Measurements from ENCODE around the gene GCKR. TPM values are rescaled to one million over a fixed set of nuclear protein-coding genes. Genes with fewer than 3 reads are reported as not detected.
"Not testable (repeated sequence)": the region's sequence is repeated elsewhere in the genome, so short reads cannot be mapped to it uniquely, and the experiment has no call there.

The GCKR gene
- total RNA-seq, 1 donor from 2014 or later, result 0.58 TPM

DNA sequence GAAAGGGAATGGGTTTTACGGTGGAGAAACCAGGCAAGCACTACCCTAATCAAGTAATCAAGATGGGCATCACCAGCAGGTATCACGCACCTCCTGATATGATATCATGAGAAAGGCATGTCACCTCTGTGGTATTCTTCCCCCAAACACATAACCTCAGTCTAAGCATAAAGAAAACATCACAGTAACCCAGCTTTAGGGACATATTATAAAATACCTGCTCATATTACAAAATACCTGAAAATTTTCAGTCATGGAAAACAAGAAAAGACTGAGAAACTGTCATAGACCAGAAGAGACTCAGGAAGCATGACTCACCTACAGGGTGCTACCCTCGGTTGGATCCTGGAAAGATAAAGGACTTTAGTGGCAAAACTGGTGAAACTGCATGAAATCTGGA lies 30.5 kb downstream of the GCKR start:
- TF ChIP-seq, protein P1, sequence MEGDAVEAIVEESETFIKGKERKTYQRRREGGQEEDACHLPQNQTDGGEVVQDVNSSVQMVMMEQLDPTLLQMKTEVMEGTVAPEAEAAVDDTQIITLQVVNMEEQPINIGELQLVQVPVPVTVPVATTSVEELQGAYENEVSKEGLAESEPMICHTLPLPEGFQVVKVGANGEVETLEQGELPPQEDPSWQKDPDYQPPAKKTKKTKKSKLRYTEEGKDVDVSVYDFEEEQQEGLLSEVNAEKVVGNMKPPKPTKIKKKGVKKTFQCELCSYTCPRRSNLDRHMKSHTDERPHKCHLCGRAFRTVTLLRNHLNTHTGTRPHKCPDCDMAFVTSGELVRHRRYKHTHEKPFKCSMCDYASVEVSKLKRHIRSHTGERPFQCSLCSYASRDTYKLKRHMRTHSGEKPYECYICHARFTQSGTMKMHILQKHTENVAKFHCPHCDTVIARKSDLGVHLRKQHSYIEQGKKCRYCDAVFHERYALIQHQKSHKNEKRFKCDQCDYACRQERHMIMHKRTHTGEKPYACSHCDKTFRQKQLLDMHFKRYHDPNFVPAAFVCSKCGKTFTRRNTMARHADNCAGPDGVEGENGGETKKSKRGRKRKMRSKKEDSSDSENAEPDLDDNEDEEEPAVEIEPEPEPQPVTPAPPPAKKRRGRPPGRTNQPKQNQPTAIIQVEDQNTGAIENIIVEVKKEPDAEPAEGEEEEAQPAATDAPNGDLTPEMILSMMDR (conservative IDR thresholded peaks at IDR 0.05; ENCODE audit: low read depth, low read length), result no peak
- DNase-seq (ENCODE audit: low read depth), result no peak
- no peak overlapping the region for H3K4me3 ChIP-seq (ENCODE audit: low read depth, low read length)

DNA sequence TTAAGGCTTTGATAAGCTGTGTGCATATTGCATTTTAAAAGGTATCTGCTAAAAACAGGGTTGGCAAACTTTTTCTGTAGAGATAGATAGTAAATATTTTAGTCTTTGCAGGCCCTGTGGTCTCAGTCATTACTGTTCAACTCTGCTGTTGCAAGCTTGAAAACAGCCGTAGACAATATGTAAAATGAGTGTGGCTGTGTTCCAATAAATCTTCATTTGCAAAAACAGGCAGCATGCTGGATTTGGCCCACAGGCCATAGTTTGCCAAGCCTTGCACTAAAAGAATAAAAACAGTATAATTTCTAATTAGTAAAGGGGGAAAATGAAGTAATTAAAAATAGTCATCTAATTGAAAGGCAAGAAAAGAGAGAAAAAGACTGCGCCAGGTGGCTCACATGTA lies 35.3 kb downstream of the GCKR start:
- H3K4me3 ChIP-seq (ENCODE audit: low read depth, low read length), result no peak overlapping the region
- TF ChIP-seq, protein P1 (conservative IDR thresholded peaks at IDR 0.05; ENCODE audit: low read depth, low read length), result no peak
- no peak for DNase-seq (ENCODE audit: low read depth)

DNA sequence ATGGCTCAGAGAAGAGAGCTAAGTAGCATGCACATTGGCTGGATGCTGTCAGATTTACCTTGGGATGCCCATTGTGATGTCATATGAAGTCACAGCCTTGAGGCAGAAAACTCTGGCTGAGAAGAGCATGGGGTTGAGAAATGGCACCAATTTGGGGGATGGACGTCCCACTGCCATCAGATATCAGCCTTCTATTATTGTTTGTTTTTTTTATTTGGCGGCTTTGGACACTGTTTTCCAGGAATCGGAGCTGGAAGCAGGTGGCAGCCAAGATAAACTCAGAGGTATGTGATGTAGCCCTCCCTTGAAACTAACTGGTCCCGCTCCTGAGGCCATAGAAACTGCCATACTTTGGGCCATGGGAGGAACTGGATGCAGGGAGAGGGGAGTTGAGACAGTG lies 40.6 kb downstream of the GCKR start:
- H3K4me3 ChIP-seq (ENCODE audit: low read depth, low read length), result no peak overlapping the region
- TF ChIP-seq, protein P1 (conservative IDR thresholded peaks at IDR 0.05; ENCODE audit: low read depth, low read length), result no peak
- DNase-seq (ENCODE audit: low read depth), result no peak

DNA sequence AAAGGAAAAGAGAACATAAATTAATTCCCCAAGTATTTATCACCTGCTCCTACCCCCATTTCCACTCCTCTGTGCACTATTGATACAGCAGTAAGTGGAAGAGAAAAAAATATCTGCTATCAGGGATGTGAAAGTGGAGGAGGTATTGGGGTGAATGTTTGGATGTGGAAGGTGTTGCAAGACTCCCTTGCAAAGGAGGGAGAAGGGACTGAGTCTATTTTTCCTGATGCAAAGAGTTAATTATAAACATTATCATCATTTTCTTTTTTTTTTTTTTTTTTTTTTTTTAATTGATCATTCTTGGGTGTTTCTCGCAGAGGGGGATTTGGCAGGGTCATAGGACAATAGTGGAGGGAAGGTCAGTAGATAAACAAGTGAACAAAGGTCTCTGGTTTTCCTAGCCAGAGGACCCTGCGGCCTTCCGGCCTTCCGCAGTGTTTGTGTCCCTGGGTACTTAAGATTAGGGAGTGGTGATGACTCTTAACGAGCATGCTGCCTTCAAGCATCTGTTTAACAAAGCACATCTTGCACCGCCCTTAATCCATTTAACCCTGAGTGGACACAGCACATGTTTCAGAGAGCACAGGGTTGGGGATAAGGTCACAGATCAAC lies 42.3 kb downstream of the GCKR start:
- not testable (repeated sequence) for H3K4me3 ChIP-seq (ENCODE audit: low read depth, low read length); DNase-seq (ENCODE audit: low read depth)

DNA sequence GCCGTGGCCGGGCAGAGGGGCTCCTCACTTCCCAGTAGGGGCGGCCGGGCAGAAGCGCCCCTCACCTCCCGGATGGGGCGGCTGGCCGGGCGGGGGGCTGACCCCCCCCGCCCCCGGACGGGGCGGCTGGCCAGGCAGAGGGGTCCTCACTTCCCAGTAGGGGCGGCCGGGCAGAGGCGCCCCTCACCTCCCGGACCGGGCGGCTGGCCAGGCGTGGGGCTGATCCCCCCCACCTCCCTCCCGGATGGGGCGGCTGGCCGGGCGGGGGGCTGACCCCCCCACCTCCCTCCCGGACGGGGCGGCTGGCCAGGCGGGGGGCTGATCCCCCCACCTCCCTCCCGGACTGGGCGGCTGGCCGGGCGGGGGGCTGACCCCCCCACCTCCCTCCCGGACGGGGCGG lies 43.0 kb downstream of the GCKR start:
- H3K4me3 ChIP-seq (ENCODE audit: low read depth, low read length); DNase-seq (ENCODE audit: low read depth): not testable (repeated sequence)

DNA sequence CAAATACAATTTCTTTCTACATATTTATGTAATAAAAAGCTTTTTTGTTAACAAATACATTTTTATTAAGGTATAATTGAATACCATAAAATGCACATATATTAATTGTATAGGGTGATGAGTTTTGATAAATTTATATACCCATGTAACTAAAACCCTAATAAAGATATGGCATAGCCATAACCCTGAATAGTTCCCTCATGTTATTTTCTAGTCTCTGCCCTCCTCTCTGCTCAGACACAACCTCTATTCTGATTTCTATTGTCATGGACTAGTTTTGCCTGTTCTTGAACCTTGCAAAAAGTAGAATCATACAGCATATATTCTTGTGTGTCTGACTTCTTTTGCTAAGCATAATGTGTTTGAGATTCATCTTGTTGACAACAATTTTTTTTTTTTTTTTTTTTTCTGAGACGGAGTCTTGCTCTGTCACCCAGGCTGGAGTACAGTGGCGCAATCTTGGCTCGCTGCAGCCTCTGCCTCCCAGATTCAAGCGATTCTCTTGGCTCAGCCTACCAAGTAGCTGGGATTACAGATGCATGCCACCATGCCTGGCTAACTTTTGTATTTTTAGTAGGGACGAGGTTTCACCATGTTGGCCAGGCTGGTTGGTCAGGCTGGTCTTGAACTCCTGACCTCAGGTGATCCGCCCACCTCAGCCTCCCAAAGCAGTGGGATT lies 47.6 kb downstream of the GCKR start:
- H3K4me3 ChIP-seq (ENCODE audit: low read depth, low read length), result no peak overlapping the region
- TF ChIP-seq, protein P1 (conservative IDR thresholded peaks at IDR 0.05; ENCODE audit: low read depth, low read length), result no peak
- no peak for DNase-seq (ENCODE audit: low read depth)

DNA sequence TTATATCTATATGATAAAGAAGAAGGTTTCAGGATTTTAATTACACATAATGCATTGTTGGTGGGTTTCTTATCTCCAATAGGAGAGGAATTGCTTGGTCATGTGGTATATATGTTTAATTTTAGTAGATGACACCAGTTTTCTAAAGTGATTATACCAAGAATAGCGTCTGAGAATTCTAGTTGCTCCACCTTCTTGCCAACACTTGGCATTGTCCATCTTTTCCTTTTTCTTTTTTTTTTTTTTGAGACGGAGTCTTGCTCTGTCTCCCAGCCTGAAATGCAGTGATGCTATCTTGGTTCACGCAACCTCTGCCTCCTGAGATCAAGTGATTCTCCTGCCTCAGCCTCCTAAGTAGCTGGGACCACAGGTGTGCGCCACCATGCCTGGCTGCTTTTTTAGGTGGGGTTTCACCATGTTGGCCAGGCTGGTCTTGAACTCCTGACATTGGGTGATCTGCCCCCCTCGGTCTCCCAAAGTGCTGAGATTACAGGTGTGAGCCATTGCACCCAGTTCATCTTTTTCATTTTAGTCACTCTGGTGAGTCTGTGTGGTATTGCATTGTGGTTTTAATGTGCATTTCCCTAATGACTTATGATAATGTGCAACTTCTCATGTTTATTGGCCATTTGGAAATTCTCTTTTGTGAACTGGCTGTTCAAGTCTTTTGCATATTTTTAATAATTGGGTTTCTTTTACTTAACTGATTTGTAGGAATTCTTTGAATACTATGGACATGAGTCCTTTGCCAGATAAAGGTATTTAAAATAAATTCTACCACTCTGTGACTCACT lies 48.9 kb downstream of the GCKR start:
- TF ChIP-seq, protein P1 (conservative IDR thresholded peaks at IDR 0.05; ENCODE audit: low read depth, low read length), result no peak
- H3K4me3 ChIP-seq (ENCODE audit: low read depth, low read length), result no peak overlapping the region
- no peak for DNase-seq (ENCODE audit: low read depth)

Measured in epithelial cell of proximal tubule (primary cell).